HCT116 (cell line): ENCODE data around the gene MYH13. TPM values are rescaled to one million over a fixed set of nuclear protein-coding genes. Genes with fewer than 3 reads are reported as not detected.

Source experiments
- ATAC-seq: fragments of 200-7000 bp; cut with Tn5 transposase; 2 replicates; pipeline ENCODE4 v1.9.1; 2020; ENCODE audit warnings: mild to moderate bottlenecking, moderate library complexity
- BruUV-seq: library from RNA; stranded (reverse); fragments of 400-500 nt; replicated peaks from 2 replicates; lab custom pipeline; 2021; lab: Mats Ljungman, UMichigan
- CTCF ChIA-PET: fragments of 300-600 bp; sonication (Branson Sonifier 250); formaldehyde crosslinking; loops from one replicate; lab custom pipeline; 2021; ENCODE audit warnings: antibody characterized with exemption; lab: Charles Lee
- POLR2A ChIA-PET: fragments of 300-600, 350-600 bp; sonication (Branson Sonifier 250); formaldehyde crosslinking; loops from one replicate; lab custom pipeline; 2021; ENCODE audit warnings: antibody characterized with exemption; lab: Charles Lee
- RAD21 ChIA-PET, 2 experiments: fragments of 300-600 bp; sonication (Branson Sonifier 250); formaldehyde crosslinking; loops; one replicate each; lab custom pipeline; 2023; ENCODE audit warnings: low total read pairs in 2 of 2; ENCODE audit not compliant: uncharacterized antibody in 2 of 2, unreplicated experiment in 2 of 2, low non-redundant PET in 1 of 2; lab: Charles Lee
- DNase-seq: peaks from one replicate; pipeline ENCODE4 v3.0.0-alpha.2; 2010; ENCODE audit warnings: low read depth, low spot score
- H2AFZ ChIP-seq: fragments of 200-600 bp; shearing (Covaris generic), sonication (generic); 2 replicates; pipeline ENCODE4 v1.6.1; 2017; ENCODE audit warnings: low read depth, mixed run types, mixed read lengths, antibody characterized with exemption, low read length; ENCODE audit not compliant: poor library complexity, severe bottlenecking
- H3K27ac ChIP-seq: 2 replicates; pipeline ENCODE4 v1.5.1; 2012; ENCODE audit warnings: low read depth, low read length
- H3K27me3 ChIP-seq: fragments of 200-600 bp; sonication (generic); 2 replicates; pipeline ENCODE4 v1.6.1; 2016; ENCODE audit warnings: mixed run types, low read length, mixed read lengths; ENCODE audit not compliant: insufficient read depth
- H3K36me3 ChIP-seq, 2 experiments: fragments of 200-500 bp in 1 of 2; fragments of 200-600 bp in 1 of 2; sonication (Bioruptor generic) in 1 of 2; sonication (generic) in 1 of 2; 2 replicates each; pipeline versions ENCODE4 v1.5.1 to v1.6.1; 2014 to 2016; ENCODE audit warnings: low read length in 2 of 2, inconsistent platforms in 1 of 2, mixed read lengths in 1 of 2, mixed run types in 1 of 2; ENCODE audit not compliant: insufficient read depth in 2 of 2, control insufficient read depth in 1 of 2
- H3K4me1 ChIP-seq, 2 experiments: fragments of 200-600 bp in 1 of 2; sonication (generic) in 1 of 2; 2 replicates each; pipeline versions ENCODE4 v1.5.1 to v1.6.1; 2012 to 2017; ENCODE audit warnings: low read length in 2 of 2, inconsistent platforms in 1 of 2, mild to moderate bottlenecking in 1 of 2, mixed read lengths in 1 of 2, mixed run types in 1 of 2, moderate library complexity in 1 of 2; ENCODE audit not compliant: insufficient read depth in 2 of 2, control insufficient read depth in 1 of 2
- H3K4me2 ChIP-seq: fragments of 200-600 bp; sonication (generic); 2 replicates; pipeline ENCODE4 v1.6.1; 2017; ENCODE audit warnings: mixed run types, low read length, mixed read lengths
- H3K4me3 ChIP-seq, 2 experiments: fragments of 200-600 bp in 1 of 2; sonication (generic) in 1 of 2; replicated peaks in 1 of 2; 2 replicates each; pipeline ENCODE4 v1.5.1; 2011 to 2016; ENCODE audit warnings: low read length in 2 of 2, control low read depth in 1 of 2, low read depth in 1 of 2, mild to moderate bottlenecking in 1 of 2, mixed read lengths in 1 of 2, mixed run types in 1 of 2
- H3K79me2 ChIP-seq: fragments of 200-600 bp; sonication (generic); 2 replicates; pipeline ENCODE4 v1.6.1; 2017; ENCODE audit warnings: mild to moderate bottlenecking, mixed run types, low read length, moderate library complexity, mixed read lengths; ENCODE audit not compliant: insufficient read depth
- H3K9ac ChIP-seq: fragments of 200-600 bp; sonication (generic); 2 replicates; pipeline ENCODE4 v1.6.1; 2016; ENCODE audit warnings: low read length, mixed read lengths
- H3K9me2 ChIP-seq: fragments of 200-600 bp; sonication (generic), shearing (Covaris generic); 2 replicates; pipeline ENCODE4 v1.6.1; 2017; ENCODE audit warnings: mixed run types, mild to moderate bottlenecking, moderate library complexity; ENCODE audit not compliant: insufficient read depth
- H3K9me3 ChIP-seq, 2 experiments: fragments of 200-500 bp in 1 of 2; fragments of 200-600 bp in 1 of 2; sonication (Bioruptor generic) in 1 of 2; sonication (generic) in 1 of 2; 2 replicates each; pipeline ENCODE4 v1.6.1; 2014 to 2017; ENCODE audit warnings: low read length in 2 of 2, mixed read lengths in 2 of 2, inconsistent platforms in 1 of 2, low read depth in 1 of 2, mild to moderate bottlenecking in 1 of 2, mixed run types in 1 of 2, moderate library complexity in 1 of 2; ENCODE audit not compliant: control insufficient read depth in 1 of 2, insufficient read depth in 1 of 2
- H4K20me1 ChIP-seq: fragments of 200-600 bp; sonication (generic), shearing (Covaris generic); 2 replicates; pipeline ENCODE4 v1.6.1; 2017; ENCODE audit warnings: mixed run types, mild to moderate bottlenecking, moderate library complexity; ENCODE audit not compliant: insufficient read depth
- SRF ChIP-seq: IDR thresholded peaks from 2 replicates; pipeline ENCODE4 v1.6.1; 2012; ENCODE audit warnings: low read depth
- ZBTB33 ChIP-seq: IDR thresholded peaks from 2 replicates; pipeline ENCODE4 v1.6.1; 2011; ENCODE audit warnings: mild to moderate bottlenecking, low read length, moderate library complexity; ENCODE audit not compliant: insufficient replicate concordance; ENCODE audit errors: extremely low read depth
- intact Hi-C: fragments of 100-400 bp; cut with micrococcal nuclease; formaldehyde crosslinking; loops from 2 replicates; pipeline ENCODE4 v1.10.0; 2022
- total RNA-seq: library from RNA; stranded (reverse); gene quantifications from one replicate; pipeline ENCODE4 v1.2.1, GENCODE V29; 2021; ENCODE audit not compliant: unreplicated experiment

MYH13 gene
- total RNA-seq, 1 experiment from 2014 or later, result not detected

GRCh38 chr17:10294180-10294579, 78.6 kb downstream of the MYH13 start:
- no peak for TF ChIP-seq ZBTB33
- TF ChIP-seq SRF, result no peak
- ChIA-PET POLR2A (no interaction called here), RAD21 (interaction anchor here (0.7 to 1.4 kb wide), 3 partner anchors 320 to 324 kb away, joined by 3 read pairs; no protein-coding TSS in a partner anchor), CTCF (interaction anchor here (2.8 to 3.2 kb wide), 2 partner anchors 320 to 323 kb away, joined by 12 to 30 read pairs; no protein-coding TSS in a partner anchor)
- Histone ChIP-seq H3K36me3 (no peaks in the 10 kb centered on the region), H3K9me3 (no peaks in the 10 kb centered on the region), H3K9me2 (no peaks in the 10 kb centered on the region), H3K27ac (no peak overlapping the region), H3K27me3 (no peaks in the 10 kb centered on the region; the same call in 1 of the 2 replicates), H3K4me2 (no peak overlapping the region), H2AFZ (no peak overlapping the region), H4K20me1 (no peaks in the 10 kb centered on the region), H3K4me1 (peaks cover 2 to 25% of the 10 kb centered on the region in 2 experiments; a peak in 3 of 4 replicates), H3K9ac (no peak overlapping the region), H3K79me2 (no peaks in the 10 kb centered on the region), H3K4me3 (no peak overlapping the region)
- no peak for DNase-seq
- ATAC-seq, result no peak
- no TSS peak for BruUV-seq
- intact Hi-C loops, result loop anchor here (2.0 to 10.0 kb wide), 3 partner anchors 55 to 551 kb away; no protein-coding TSS in a partner anchor
